ENCODE results near the gene MAL.

MAL gene

DNA sequence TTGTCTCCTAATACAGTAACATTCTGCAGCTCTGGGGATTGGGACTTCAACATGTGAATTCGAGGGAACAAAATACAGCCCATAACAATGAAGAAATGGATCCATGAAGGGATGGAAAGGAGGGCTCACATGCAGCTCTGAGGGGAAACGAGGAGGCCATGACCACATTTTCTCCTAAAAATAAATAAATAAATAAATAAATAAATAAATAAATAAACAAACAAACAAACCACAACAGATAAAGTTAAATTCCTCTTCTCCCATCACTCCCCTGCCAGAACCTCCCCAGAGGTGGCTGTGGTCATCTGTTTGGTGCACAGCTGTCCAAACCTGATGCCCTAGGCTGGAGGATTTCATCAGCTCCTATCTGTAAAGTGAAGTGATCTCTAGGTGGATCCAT is 42.7 kb downstream of the MAL start:
- TF ChIP-seq ZNF8 (CRISPR knock-in tag; IDR thresholded peaks at IDR 0.05) (no peak), ISL1 (CRISPR knock-in tag; IDR thresholded peaks at IDR 0.05) (no peak), PPARA (CRISPR knock-in tag; IDR thresholded peaks at IDR 0.05; ENCODE audit: borderline replicate concordance) (no peak), OSR1 (CRISPR knock-in tag; IDR thresholded peaks at IDR 0.05) (no peak), GLIS3 (CRISPR knock-in tag; IDR thresholded peaks at IDR 0.05) (no peak), TOX (CRISPR knock-in tag; IDR thresholded peaks at IDR 0.05; ENCODE audit: borderline replicate concordance) (no peak), ZC3H10 (CRISPR knock-in tag; IDR thresholded peaks at IDR 0.05) (no peak), SNAI2 (CRISPR knock-in tag; IDR thresholded peaks at IDR 0.05) (no peak), ZFP30 (CRISPR knock-in tag; IDR thresholded peaks at IDR 0.05) (no peak), ZFP3 (CRISPR knock-in tag; IDR thresholded peaks at IDR 0.05) (no peak), RARB (CRISPR knock-in tag; IDR thresholded peaks at IDR 0.05) (no peak), ZNF70 (CRISPR knock-in tag; IDR thresholded peaks at IDR 0.05) (no peak), ARNTL (CRISPR knock-in tag; IDR thresholded peaks at IDR 0.05; ENCODE audit: borderline replicate concordance, low read depth) (no peak)
- TF ChIP-seq, protein P1, sequence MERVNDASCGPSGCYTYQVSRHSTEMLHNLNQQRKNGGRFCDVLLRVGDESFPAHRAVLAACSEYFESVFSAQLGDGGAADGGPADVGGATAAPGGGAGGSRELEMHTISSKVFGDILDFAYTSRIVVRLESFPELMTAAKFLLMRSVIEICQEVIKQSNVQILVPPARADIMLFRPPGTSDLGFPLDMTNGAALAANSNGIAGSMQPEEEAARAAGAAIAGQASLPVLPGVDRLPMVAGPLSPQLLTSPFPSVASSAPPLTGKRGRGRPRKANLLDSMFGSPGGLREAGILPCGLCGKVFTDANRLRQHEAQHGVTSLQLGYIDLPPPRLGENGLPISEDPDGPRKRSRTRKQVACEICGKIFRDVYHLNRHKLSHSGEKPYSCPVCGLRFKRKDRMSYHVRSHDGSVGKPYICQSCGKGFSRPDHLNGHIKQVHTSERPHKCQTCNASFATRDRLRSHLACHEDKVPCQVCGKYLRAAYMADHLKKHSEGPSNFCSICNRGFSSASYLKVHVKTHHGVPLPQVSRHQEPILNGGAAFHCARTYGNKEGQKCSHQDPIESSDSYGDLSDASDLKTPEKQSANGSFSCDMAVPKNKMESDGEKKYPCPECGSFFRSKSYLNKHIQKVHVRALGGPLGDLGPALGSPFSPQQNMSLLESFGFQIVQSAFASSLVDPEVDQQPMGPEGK (CRISPR knock-in tag; IDR thresholded peaks at IDR 0.05; ENCODE audit: borderline replicate concordance) = no peak
- TF ChIP-seq, protein P2, sequence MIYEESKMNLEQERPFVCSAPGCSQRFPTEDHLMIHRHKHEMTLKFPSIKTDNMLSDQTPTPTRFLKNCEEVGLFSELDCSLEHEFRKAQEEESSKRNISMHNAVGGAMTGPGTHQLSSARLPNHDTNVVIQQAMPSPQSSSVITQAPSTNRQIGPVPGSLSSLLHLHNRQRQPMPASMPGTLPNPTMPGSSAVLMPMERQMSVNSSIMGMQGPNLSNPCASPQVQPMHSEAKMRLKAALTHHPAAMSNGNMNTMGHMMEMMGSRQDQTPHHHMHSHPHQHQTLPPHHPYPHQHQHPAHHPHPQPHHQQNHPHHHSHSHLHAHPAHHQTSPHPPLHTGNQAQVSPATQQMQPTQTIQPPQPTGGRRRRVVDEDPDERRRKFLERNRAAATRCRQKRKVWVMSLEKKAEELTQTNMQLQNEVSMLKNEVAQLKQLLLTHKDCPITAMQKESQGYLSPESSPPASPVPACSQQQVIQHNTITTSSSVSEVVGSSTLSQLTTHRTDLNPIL (CRISPR knock-in tag; IDR thresholded peaks at IDR 0.05; ENCODE audit: low read depth) = no peak
- TF ChIP-seq, protein P3, sequence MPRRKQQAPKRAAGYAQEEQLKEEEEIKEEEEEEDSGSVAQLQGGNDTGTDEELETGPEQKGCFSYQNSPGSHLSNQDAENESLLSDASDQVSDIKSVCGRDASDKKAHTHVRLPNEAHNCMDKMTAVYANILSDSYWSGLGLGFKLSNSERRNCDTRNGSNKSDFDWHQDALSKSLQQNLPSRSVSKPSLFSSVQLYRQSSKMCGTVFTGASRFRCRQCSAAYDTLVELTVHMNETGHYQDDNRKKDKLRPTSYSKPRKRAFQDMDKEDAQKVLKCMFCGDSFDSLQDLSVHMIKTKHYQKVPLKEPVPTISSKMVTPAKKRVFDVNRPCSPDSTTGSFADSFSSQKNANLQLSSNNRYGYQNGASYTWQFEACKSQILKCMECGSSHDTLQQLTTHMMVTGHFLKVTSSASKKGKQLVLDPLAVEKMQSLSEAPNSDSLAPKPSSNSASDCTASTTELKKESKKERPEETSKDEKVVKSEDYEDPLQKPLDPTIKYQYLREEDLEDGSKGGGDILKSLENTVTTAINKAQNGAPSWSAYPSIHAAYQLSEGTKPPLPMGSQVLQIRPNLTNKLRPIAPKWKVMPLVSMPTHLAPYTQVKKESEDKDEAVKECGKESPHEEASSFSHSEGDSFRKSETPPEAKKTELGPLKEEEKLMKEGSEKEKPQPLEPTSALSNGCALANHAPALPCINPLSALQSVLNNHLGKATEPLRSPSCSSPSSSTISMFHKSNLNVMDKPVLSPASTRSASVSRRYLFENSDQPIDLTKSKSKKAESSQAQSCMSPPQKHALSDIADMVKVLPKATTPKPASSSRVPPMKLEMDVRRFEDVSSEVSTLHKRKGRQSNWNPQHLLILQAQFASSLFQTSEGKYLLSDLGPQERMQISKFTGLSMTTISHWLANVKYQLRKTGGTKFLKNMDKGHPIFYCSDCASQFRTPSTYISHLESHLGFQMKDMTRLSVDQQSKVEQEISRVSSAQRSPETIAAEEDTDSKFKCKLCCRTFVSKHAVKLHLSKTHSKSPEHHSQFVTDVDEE (CRISPR knock-in tag; IDR thresholded peaks at IDR 0.05) = no peak
- TF ChIP-seq, protein P4, sequence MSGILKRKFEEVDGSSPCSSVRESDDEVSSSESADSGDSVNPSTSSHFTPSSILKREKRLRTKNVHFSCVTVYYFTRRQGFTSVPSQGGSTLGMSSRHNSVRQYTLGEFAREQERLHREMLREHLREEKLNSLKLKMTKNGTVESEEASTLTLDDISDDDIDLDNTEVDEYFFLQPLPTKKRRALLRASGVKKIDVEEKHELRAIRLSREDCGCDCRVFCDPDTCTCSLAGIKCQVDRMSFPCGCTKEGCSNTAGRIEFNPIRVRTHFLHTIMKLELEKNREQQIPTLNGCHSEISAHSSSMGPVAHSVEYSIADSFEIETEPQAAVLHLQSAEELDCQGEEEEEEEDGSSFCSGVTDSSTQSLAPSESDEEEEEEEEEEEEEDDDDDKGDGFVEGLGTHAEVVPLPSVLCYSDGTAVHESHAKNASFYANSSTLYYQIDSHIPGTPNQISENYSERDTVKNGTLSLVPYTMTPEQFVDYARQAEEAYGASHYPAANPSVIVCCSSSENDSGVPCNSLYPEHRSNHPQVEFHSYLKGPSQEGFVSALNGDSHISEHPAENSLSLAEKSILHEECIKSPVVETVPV (CRISPR knock-in tag; IDR thresholded peaks at IDR 0.05) = no peak

DNA sequence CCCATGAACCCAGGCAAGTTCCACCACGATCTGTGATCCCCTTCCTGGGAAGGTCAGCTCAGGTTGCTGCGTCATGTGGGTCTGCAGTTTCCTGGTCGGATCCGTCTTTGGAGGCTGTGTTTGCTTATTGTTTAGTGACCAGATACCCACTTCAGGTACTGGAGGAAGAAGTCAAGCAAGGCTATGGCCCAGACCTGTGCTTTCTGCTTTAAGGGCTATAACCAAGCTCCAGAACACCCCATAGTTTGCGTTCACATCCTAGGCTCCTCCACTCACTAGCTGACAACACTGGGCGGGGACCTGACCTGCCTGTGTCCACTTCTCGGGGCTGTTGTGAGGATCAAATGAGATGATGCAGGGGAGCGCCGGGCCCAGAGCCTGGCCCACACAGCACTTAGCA is 44.0 kb downstream of the MAL start:
- TF ChIP-seq ZNF565 (CRISPR knock-in tag; conservative IDR thresholded peaks at IDR 0.05; ENCODE audit: low read depth) = no peak
- TF ChIP-seq ZNF8 (CRISPR knock-in tag; IDR thresholded peaks at IDR 0.05) = no peak
- no peak for ATAC-seq

More for the DNA sequence above, 42.7 kb downstream of the MAL start:
- no peak for ATAC-seq

DNA sequence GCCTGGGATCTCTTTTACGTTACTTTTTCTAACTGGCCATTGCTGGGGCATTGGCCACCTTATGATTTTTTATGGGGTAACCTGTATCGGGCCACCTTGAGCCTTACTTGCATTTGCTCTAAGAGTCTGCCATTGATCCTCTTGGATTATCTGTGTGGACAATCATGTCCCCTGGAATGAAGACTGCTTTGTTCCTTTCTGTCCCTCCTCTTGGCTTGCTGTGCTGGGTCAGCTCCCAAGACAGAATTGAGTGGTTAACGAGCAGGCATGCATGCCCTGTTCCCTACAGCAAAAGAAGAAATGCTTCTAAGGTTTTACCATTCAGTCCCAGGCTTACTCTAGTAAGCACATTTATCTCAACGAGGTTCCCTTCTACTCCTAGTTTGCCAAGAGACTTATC is 46.3 kb downstream of the MAL start:
- no peak for ATAC-seq
- no peak for TF ChIP-seq RARB (CRISPR knock-in tag; IDR thresholded peaks at IDR 0.05)
- TF ChIP-seq, protein P4 (CRISPR knock-in tag; IDR thresholded peaks at IDR 0.05) = no peak

DNA sequence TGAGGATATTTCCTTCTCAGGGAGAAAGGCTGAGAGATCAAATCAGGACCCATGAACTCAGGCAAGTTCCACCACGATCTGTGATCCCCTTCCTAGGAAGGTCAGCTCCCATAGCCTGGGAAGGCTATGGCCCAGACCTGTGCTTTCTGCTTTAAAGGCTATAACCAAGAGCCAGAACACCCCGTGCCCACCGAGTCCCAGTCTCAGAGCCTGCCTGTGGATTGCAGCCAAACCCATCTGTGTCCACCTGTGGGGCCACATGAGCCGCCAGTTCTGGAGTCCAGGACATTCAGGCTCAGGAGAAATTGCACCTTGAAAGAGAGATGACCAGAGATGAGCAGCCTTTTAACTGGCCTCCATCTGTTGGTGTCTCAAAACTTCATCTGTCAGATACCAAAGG is 46.9 kb downstream of the MAL start:
- ATAC-seq = no peak
- TF ChIP-seq SNAI2 (CRISPR knock-in tag; IDR thresholded peaks at IDR 0.05) = no peak
- TF ChIP-seq ZFP3 (CRISPR knock-in tag; IDR thresholded peaks at IDR 0.05) = no peak
- TF ChIP-seq, protein P4 (CRISPR knock-in tag; IDR thresholded peaks at IDR 0.05) = no peak
- TF ChIP-seq ZFP30 (CRISPR knock-in tag; IDR thresholded peaks at IDR 0.05) = no peak
- no peak for TF ChIP-seq GLIS3 (CRISPR knock-in tag; IDR thresholded peaks at IDR 0.05)
- TF ChIP-seq ZNF70 (CRISPR knock-in tag; IDR thresholded peaks at IDR 0.05) = no peak
- no peak for TF ChIP-seq ZNF8 (CRISPR knock-in tag; IDR thresholded peaks at IDR 0.05)
- no peak for TF ChIP-seq ISL1 (CRISPR knock-in tag; IDR thresholded peaks at IDR 0.05)
- no peak for TF ChIP-seq PPARA (CRISPR knock-in tag; IDR thresholded peaks at IDR 0.05; ENCODE audit: borderline replicate concordance)
- TF ChIP-seq ESRRG (CRISPR knock-in tag; IDR thresholded peaks at IDR 0.05) = no peak
- no peak for TF ChIP-seq ZNF565 (CRISPR knock-in tag; conservative IDR thresholded peaks at IDR 0.05; ENCODE audit: low read depth)
- no peak for TF ChIP-seq RARB (CRISPR knock-in tag; IDR thresholded peaks at IDR 0.05)
- TF ChIP-seq TOX (CRISPR knock-in tag; IDR thresholded peaks at IDR 0.05; ENCODE audit: borderline replicate concordance) = no peak
- TF ChIP-seq CSDC2 (CRISPR knock-in tag; IDR thresholded peaks at IDR 0.05) = no peak
- no peak for TF ChIP-seq OSR1 (CRISPR knock-in tag; IDR thresholded peaks at IDR 0.05)
- no peak for TF ChIP-seq BACH2 (CRISPR knock-in tag; IDR thresholded peaks at IDR 0.05; ENCODE audit: borderline replicate concordance)
- TF ChIP-seq, protein P5, sequence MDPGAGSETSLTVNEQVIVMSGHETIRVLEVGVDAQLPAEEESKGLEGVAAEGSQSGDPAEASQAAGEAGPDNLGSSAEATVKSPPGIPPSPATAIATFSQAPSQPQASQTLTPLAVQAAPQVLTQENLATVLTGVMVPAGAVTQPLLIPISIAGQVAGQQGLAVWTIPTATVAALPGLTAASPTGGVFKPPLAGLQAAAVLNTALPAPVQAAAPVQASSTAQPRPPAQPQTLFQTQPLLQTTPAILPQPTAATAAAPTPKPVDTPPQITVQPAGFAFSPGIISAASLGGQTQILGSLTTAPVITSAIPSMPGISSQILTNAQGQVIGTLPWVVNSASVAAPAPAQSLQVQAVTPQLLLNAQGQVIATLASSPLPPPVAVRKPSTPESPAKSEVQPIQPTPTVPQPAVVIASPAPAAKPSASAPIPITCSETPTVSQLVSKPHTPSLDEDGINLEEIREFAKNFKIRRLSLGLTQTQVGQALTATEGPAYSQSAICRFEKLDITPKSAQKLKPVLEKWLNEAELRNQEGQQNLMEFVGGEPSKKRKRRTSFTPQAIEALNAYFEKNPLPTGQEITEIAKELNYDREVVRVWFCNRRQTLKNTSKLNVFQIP (CRISPR knock-in tag; IDR thresholded peaks at IDR 0.05; ENCODE audit: borderline replicate concordance, low read depth) = no peak
